SH-SY5Y (cell line): Measurements from ENCODE around the gene SPPL3.

Experiments
- GATA2 ChIP-seq: IDR thresholded peaks from 2 replicates; pipeline ENCODE4 v1.6.1; 2011; ENCODE audit warnings: mild to moderate bottlenecking, low read depth, low read length
- GATA3 ChIP-seq: IDR thresholded peaks from 2 replicates; pipeline ENCODE4 v1.6.1; 2011; ENCODE audit warnings: low read depth, mild to moderate bottlenecking, low read length, moderate library complexity

GRCh38 chr12:120737557-120738251, 166.5 kb downstream of the SPPL3 start:
- TF ChIP-seq GATA2 (no peak), GATA3 (no peak)
